Measurements from ENCODE around the gene ZNF524. TPM values are rescaled to one million over a fixed set of nuclear protein-coding genes. Genes with fewer than 3 reads are reported as not detected.

Gene ZNF524
- total RNA-seq, 2 donors from 2014 or later = 30.2 to 54.8 TPM

DNA sequence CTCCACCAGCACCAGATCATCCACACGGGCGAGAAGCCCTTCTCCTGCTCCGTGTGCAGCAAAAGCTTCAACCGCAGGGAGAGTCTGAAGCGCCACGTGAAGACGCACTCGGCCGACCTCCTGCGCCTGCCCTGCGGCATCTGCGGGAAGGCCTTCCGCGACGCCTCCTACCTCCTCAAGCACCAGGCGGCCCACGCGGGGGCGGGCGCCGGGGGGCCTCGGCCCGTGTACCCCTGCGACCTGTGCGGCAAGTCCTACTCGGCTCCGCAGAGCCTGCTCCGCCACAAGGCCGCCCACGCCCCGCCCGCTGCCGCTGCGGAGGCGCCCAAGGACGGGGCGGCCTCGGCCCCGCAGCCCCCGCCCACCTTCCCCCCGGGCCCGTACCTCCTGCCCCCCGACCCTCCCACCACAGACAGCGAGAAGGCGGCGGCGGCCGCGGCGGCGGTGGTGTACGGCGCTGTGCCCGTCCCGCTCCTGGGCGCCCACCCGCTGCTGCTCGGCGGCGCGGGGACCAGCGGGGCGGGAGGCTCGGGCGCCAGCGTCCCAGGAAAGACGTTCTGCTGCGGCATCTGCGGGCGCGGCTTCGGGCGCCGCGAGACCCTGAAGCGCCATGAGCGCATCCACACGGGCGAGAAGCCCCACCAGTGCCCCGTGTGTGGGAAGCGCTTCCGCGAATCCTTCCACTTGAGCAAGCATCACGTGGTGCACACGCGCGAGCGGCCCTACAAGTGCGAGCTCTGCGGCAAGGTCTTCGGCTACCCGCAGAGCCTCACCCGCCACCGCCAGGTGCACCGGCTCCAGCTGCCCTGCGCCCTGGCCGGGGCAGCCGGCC lies 14.8 kb downstream of the ZNF524 start:
- Histone ChIP-seq H3K36me3 (peaks cover 6 to 19% of the 10 kb centered on the region in 2 donors), H3K4me1 (replicated peaks) (no peaks in the 10 kb centered on the region), H3K9me3 (no peaks in the 10 kb centered on the region), H3K27ac (no peak overlapping the region), H3K27me3 (replicated peaks; ENCODE audit: insufficient read depth) (no peaks in the 10 kb centered on the region), H3K4me3 (no peak overlapping the region)
- DNase-seq (ENCODE audit: low spot score) = no peak
- intact Hi-C loops (cut with DNase I) = no loop called here
- WGBS = 97% methylated on average over 86 of the region's 98 CpGs
- TF ChIP-seq POLR2A (IDR thresholded peaks at IDR 0.05) = no peak
- TF ChIP-seq, protein P1, sequence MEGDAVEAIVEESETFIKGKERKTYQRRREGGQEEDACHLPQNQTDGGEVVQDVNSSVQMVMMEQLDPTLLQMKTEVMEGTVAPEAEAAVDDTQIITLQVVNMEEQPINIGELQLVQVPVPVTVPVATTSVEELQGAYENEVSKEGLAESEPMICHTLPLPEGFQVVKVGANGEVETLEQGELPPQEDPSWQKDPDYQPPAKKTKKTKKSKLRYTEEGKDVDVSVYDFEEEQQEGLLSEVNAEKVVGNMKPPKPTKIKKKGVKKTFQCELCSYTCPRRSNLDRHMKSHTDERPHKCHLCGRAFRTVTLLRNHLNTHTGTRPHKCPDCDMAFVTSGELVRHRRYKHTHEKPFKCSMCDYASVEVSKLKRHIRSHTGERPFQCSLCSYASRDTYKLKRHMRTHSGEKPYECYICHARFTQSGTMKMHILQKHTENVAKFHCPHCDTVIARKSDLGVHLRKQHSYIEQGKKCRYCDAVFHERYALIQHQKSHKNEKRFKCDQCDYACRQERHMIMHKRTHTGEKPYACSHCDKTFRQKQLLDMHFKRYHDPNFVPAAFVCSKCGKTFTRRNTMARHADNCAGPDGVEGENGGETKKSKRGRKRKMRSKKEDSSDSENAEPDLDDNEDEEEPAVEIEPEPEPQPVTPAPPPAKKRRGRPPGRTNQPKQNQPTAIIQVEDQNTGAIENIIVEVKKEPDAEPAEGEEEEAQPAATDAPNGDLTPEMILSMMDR (IDR thresholded peaks at IDR 0.05) = no peak
- no peak for TF ChIP-seq POLR2AphosphoS5 (IDR thresholded peaks at IDR 0.05)

DNA sequence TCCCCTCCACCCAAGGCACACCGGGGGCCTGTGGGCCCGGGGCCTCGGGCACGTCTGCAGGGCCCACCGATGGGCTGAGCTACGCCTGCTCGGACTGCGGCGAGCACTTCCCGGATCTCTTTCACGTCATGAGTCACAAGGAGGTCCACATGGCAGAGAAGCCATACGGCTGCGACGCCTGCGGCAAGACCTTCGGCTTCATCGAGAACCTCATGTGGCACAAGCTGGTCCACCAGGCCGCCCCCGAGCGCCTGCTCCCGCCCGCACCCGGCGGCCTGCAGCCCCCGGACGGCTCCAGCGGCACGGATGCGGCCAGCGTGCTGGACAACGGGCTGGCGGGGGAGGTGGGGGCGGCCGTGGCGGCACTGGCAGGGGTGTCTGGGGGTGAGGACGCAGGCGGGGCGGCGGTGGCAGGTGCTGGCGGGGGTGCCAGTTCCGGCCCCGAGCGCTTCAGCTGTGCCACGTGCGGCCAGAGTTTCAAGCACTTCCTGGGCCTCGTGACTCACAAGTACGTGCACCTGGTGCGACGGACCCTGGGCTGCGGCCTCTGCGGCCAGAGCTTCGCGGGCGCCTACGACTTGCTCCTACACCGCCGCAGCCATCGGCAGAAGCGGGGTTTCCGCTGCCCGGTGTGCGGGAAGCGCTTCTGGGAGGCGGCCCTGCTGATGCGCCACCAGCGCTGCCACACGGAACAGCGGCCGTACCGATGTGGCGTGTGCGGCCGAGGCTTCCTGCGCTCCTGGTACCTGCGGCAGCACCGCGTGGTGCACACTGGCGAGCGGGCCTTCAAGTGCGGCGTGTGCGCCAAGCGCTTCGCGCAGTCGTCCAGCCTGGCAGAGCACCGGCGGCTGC lies 15.7 kb downstream of the ZNF524 start:
- intact Hi-C loops (cut with DNase I) = no loop called here
- Histone ChIP-seq H3K4me1 (replicated peaks) (no peaks in the 10 kb centered on the region), H3K4me3 (no peak overlapping the region), H3K27me3 (replicated peaks; ENCODE audit: insufficient read depth) (no peaks in the 10 kb centered on the region), H3K36me3 (peaks cover 6 to 19% of the 10 kb centered on the region in 2 donors), H3K27ac (no peak overlapping the region), H3K9me3 (no peaks in the 10 kb centered on the region)
- 94% methylated on average over 44 of the region's 88 CpGs for WGBS
- DNase-seq (ENCODE audit: low spot score) = no peak
- TF ChIP-seq, protein P1 (IDR thresholded peaks at IDR 0.05) = no peak
- TF ChIP-seq POLR2A (IDR thresholded peaks at IDR 0.05) = no peak
- TF ChIP-seq POLR2AphosphoS5 (IDR thresholded peaks at IDR 0.05) = no peak

DNA sequence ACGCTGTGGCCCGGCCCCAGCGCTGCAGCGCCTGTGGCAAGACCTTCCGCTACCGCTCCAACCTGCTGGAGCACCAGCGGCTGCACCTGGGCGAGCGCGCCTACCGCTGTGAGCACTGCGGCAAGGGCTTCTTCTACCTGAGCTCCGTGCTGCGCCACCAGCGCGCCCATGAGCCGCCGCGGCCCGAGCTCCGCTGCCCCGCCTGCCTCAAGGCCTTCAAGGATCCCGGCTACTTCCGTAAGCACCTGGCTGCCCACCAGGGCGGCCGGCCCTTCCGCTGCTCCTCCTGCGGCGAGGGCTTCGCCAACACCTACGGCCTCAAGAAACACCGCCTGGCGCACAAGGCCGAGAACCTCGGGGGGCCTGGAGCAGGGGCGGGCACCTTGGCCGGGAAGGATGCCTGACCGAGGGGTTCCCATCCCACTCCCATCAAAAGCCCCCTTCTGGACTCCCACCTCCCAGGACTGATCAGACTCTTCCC lies 16.3 kb downstream of the ZNF524 start:
- H3K4me1 ChIP-seq (replicated peaks) = no peaks in the 10 kb centered on the region
- no peaks in the 10 kb centered on the region for H3K9me3 ChIP-seq
- H3K36me3 ChIP-seq = peaks cover 6 to 19% of the 10 kb centered on the region in 2 donors
- WGBS = 96% methylated on average over 38 of the region's 38 CpGs
- no peak overlapping the region for H3K27ac ChIP-seq
- H3K4me3 ChIP-seq = no peak overlapping the region
- TF ChIP-seq, protein P1 (IDR thresholded peaks at IDR 0.05) = no peak
- TF ChIP-seq POLR2A (IDR thresholded peaks at IDR 0.05) (no peak), POLR2AphosphoS5 (IDR thresholded peaks at IDR 0.05) (no peak)
- intact Hi-C loops (cut with DNase I) = no loop called here
- H3K27me3 ChIP-seq (replicated peaks; ENCODE audit: insufficient read depth) = no peaks in the 10 kb centered on the region
- no peak for DNase-seq (ENCODE audit: low spot score)

DNA sequence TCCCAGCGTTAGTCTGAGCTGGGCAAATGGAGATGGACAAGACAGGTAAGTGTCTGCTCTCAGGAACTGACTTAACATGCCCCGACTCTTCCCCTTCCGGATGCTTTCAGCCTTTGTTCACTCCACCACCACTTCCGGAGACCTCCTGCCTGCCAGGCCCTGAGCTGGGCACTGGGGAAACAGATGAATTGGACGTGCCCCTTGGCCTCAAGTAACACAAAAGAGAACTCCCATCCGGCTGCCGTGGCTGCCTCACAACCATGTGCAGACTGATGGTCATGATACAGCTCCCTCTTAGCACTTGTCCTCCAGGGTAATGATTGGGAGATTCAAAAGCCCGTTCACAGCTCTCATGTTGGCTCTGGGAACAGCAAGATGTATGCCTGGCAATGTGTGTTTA lies 17.3 kb downstream of the ZNF524 start:
- Histone ChIP-seq H3K27ac (no peak overlapping the region), H3K4me3 (no peak overlapping the region), H3K36me3 (peaks cover 6 to 19% of the 10 kb centered on the region in 2 donors), H3K9me3 (no peaks in the 10 kb centered on the region), H3K4me1 (replicated peaks) (no peaks in the 10 kb centered on the region), H3K27me3 (replicated peaks; ENCODE audit: insufficient read depth) (no peaks in the 10 kb centered on the region)
- DNase-seq (ENCODE audit: low spot score) = no peak
- TF ChIP-seq POLR2AphosphoS5 (IDR thresholded peaks at IDR 0.05) (no peak), POLR2A (IDR thresholded peaks at IDR 0.05) (no peak)
- TF ChIP-seq, protein P1 (IDR thresholded peaks at IDR 0.05) = no peak
- intact Hi-C loops (cut with DNase I) = no loop called here
- WGBS = 61% methylated on average over 8 of the region's 8 CpGs

Measured in prostate gland (tissue), 2 donors.